Measurements from ENCODE around the gene SPACA6.

Gene SPACA6

GRCh38 chr19:51739466-51740213 is 46.5 kb downstream of the SPACA6 start:
- DNase-seq = no peak

GRCh38 chr19:51740356-51740755 is 47.2 kb downstream of the SPACA6 start:
- DNase-seq = no peak

GRCh38 chr19:51742789-51743188 is 49.7 kb downstream of the SPACA6 start:
- DNase-seq = no peak

GRCh38 chr19:51743405-51743804 is 50.3 kb downstream of the SPACA6 start:
- DNase-seq = no peak

- no peak for DNase-seq
These were observed 53.6 kb downstream of the SPACA6 start for GRCh38 chr19:51746731-51747130.

GRCh38 chr19:51749979-51750378 is 56.8 kb downstream of the SPACA6 start:
- DNase-seq = no peak

- no peak for DNase-seq
These were observed 57.4 kb downstream of the SPACA6 start for GRCh38 chr19:51750400-51751094.

GRCh38 chr19:51751655-51752054 is 58.5 kb downstream of the SPACA6 start, which contains the start of gene FPR1:
Gene FPR1 (minus strand): TSS chr19:51751878. CDS start chr19:51746994, 4,884 bp downstream.
- DNase-seq = no peak

GRCh38 chr19:51754109-51754508 is 61.0 kb downstream of the SPACA6 start:
- no peak for DNase-seq

GRCh38 chr19:51754770-51755169 is 61.6 kb downstream of the SPACA6 start:
- DNase-seq = no peak
